SJCRH30 (cell line): ENCODE measurements around the gene TRIM59. TPM values are rescaled to one million over a fixed set of nuclear protein-coding genes. Genes with fewer than 3 reads are reported as not detected.
"Not testable (repeated sequence)": the region's sequence is repeated elsewhere in the genome, so short reads cannot be mapped to it uniquely, and the experiment has no call there.

Source experiments
- DNase-seq, 2 experiments: peaks; one replicate each; pipeline ENCODE4 v3.0.0-alpha.2; 2015 to 2020
- H3K27ac ChIP-seq: fragments of 250-450 bp; sonication (Bioruptor Pico); 2 replicates; pipeline ENCODE4 v1.5.1; 2020; ENCODE audit warnings: mild to moderate bottlenecking, moderate library complexity
- H3K27me3 ChIP-seq: fragments of 250-450 bp; sonication (Bioruptor Pico); 2 replicates; pipeline ENCODE4 v1.5.1; 2020; ENCODE audit warnings: mild to moderate bottlenecking, moderate library complexity
- H3K36me3 ChIP-seq: fragments of 250-450 bp; sonication (Bioruptor Pico); 2 replicates; pipeline ENCODE4 v1.5.1; 2020; ENCODE audit warnings: mild to moderate bottlenecking, moderate library complexity
- H3K4me1 ChIP-seq: fragments of 250-450 bp; sonication (Bioruptor Pico); 2 replicates; pipeline ENCODE4 v1.5.1; 2020; ENCODE audit warnings: mild to moderate bottlenecking, moderate library complexity
- H3K4me3 ChIP-seq: fragments of 250-450 bp; sonication (Bioruptor Pico); 2 replicates; pipeline ENCODE4 v1.5.1; 2020; ENCODE audit warnings: mild to moderate bottlenecking, moderate library complexity
- H3K9me3 ChIP-seq: fragments of 250-450 bp; sonication (Bioruptor Pico); replicated peaks from 2 replicates; pipeline ENCODE4 v1.5.1; 2020; ENCODE audit warnings: mild to moderate bottlenecking, moderate library complexity
- total RNA-seq: library from RNA; depleted of rRNA; stranded (reverse); fragments of >200 nt; shearing (Covaris generic); gene quantifications from 2 replicates; pipeline ENCODE4 v1.2.3, GENCODE V29; 2014

Gene TRIM59
- total RNA-seq, 1 experiment from 2014 or later, result 39.1 TPM

DNA sequence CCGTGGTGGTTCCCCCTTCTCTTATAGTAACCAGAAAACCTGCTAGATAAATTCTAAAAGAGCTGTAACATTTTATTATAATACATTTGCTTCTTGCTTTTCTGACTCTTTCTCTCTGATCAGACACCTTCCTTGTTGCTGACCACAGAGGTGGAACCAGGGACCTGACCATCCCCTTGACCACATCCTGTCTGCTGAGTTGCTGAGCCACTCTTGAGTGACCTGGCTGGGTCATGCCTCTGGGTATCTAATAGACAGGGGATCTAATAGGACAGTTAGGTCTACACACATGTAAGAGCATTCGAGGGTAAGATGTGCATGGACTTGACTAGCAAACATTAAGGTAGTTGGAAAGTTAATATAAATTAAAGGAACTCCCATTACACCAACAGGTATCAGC is 22.8 kb upstream of the TRIM59 start:
- Histone ChIP-seq H3K4me1 (no peaks in the 10 kb centered on the region), H3K36me3 (no peaks in the 10 kb centered on the region), H3K27me3 (no peaks in the 10 kb centered on the region), H3K9me3 (no peaks in the 10 kb centered on the region), H3K27ac (no peak overlapping the region), H3K4me3 (no peak overlapping the region)
- DNase-seq, result no peak

DNA sequence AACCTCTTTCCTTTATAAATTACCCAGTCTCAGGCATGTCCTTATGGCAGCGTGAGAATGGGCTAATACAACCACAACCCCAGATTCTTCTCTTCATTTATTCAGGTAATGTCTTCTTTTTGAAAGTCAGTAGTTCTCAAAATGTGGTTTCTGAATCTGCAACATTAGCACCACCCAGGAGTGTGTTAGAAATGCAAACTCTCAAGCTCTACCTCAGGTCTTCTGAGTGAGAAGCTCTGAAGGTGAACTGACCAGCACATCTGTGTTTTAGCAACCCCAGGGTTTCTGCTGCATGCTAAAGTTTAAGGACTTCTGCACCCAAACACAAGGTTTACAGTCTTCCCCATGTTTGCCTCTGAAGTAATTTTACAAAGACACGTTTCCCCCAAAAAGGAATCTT is 22.3 kb upstream of the TRIM59 start:
- DNase-seq, result no peak
- Histone ChIP-seq H3K4me1 (no peaks in the 10 kb centered on the region), H3K4me3 (no peak overlapping the region), H3K27ac (no peak overlapping the region), H3K27me3 (no peaks in the 10 kb centered on the region), H3K9me3 (no peaks in the 10 kb centered on the region), H3K36me3 (no peaks in the 10 kb centered on the region)

DNA sequence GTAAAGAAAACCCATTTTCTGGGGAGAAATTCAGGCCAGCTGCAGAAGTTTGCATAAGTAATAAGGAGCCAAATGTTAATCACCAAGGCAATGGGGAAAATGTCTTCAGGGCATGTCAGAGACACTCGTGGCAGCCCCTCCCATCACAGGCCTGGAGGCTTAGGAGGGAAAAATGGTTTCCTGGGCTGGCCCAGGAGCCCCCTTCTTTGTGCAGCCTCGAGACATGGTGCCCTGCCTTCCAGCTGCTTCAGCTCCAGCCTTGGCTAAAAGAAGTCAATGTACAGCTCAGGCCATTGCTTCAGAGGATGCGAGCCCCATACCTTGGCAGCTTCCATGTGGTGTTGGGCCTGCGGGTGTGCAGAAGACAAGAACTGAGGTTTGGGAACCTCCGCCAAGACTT is 20.6 kb upstream of the TRIM59 start:
- H3K4me1 ChIP-seq, result no peaks in the 10 kb centered on the region
- no peaks in the 10 kb centered on the region for H3K27me3 ChIP-seq
- DNase-seq, result no peak
- H3K4me3 ChIP-seq, result no peak overlapping the region
- no peaks in the 10 kb centered on the region for H3K9me3 ChIP-seq
- H3K27ac ChIP-seq, result no peak overlapping the region
- H3K36me3 ChIP-seq, result no peaks in the 10 kb centered on the region

DNA sequence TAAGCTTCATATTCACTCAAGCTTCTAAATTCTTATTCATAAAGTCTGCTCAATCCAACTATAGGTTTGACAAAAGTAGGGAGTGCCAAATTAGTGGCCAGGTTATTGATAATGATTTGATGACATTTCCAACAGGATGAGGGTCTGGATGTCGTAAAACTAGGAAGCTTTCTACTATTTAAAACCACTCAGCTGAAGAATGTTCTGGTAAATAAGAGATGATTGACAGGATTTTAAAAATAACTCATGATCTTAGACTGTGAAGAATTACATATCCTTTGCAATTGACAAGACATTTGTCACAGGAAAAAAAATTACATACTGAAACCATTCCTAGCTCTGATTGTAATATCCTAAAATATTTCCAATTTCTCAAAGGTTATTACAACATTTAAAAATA is 15.4 kb upstream of the TRIM59 start:
- no peaks in the 10 kb centered on the region for H3K4me1 ChIP-seq
- no peak overlapping the region for H3K27ac ChIP-seq
- no peak overlapping the region for H3K4me3 ChIP-seq
- no peak for DNase-seq
- no peaks in the 10 kb centered on the region for H3K27me3 ChIP-seq
- no peaks in the 10 kb centered on the region for H3K36me3 ChIP-seq
- H3K9me3 ChIP-seq, result no peaks in the 10 kb centered on the region

DNA sequence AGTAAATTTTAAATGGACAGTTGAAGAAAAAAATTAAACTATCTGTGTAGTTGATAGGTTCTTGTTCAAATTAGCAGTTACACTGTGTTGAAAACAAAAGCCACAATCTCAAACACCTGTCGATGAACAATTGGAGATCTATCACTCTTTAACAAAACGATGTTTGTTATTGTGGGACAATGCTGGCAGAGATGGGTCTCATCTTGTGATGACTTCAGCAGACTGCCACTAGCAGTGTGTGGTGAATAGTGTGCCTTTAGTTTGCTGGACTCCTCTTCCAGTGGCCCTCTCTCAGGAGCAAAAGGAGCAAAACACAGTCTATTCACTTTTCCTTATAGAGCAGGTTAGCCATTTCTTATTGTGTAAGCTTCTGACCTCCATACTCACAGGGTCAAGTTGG is 14.7 kb upstream of the TRIM59 start:
- H3K27ac ChIP-seq, result no peak overlapping the region
- H3K4me3 ChIP-seq, result no peak overlapping the region
- no peaks in the 10 kb centered on the region for H3K36me3 ChIP-seq
- no peaks in the 10 kb centered on the region for H3K9me3 ChIP-seq
- H3K27me3 ChIP-seq, result no peaks in the 10 kb centered on the region
- DNase-seq, result no peak
- no peaks in the 10 kb centered on the region for H3K4me1 ChIP-seq

DNA sequence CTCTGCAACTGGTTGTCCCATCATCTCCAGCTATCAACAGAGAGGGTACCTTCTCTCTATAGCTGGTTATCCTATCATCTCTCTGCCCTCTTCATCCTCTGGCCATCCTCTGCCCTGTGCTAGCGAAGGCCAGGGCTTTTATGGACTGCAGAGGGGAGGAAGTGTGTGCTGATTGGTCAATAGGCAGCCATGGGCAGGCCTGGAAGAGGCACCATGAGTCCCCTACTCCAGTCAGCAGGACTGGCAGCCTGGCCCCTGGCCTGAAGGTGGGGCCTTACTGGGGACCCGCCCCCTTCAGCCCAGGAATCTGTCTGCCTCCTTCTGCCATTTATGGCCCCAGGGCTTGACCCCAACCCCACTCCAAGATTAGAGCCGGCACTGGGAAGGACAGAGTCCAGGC is 10.4 kb upstream of the TRIM59 start:
- no peak for DNase-seq
- no peak overlapping the region for H3K27ac ChIP-seq

DNA sequence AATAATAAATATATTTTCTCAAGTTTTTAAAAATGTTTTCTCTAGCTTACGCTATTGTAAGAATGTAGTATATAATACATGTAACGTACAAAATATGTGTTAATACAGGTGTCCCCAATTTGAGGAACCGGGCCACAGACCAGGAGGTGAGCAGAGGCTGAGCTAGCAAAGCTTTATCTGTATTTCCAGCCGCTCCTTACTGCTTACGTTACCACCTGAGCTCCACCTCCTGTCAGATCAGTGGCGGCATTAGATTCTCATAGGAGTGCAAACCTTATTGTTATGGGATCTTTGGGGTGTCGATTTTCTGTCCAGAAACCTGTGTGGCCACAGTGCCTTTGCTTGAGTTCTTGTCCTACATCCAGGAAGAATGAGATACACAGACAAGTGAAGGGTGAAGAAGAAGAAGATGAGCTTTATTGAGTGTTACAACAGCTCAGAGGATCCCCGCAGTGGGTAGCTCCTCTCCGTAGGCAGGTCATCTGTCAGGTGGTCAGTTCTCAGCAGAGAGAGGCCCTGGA is 9.9 kb upstream of the TRIM59 start:
- Histone ChIP-seq H3K36me3 (no peaks in the 10 kb centered on the region), H3K9me3 (no peaks in the 10 kb centered on the region), H3K4me3 (no peak overlapping the region), H3K27ac (no peak overlapping the region), H3K27me3 (no peaks in the 10 kb centered on the region), H3K4me1 (no peaks in the 10 kb centered on the region)
- no peak for DNase-seq

More for the DNA sequence above, 10.4 kb upstream of the TRIM59 start:
- Histone ChIP-seq H3K36me3 (no peaks in the 10 kb centered on the region), H3K4me3 (no peak overlapping the region), H3K4me1 (no peaks in the 10 kb centered on the region), H3K27me3 (no peaks in the 10 kb centered on the region), H3K9me3 (no peaks in the 10 kb centered on the region)

DNA sequence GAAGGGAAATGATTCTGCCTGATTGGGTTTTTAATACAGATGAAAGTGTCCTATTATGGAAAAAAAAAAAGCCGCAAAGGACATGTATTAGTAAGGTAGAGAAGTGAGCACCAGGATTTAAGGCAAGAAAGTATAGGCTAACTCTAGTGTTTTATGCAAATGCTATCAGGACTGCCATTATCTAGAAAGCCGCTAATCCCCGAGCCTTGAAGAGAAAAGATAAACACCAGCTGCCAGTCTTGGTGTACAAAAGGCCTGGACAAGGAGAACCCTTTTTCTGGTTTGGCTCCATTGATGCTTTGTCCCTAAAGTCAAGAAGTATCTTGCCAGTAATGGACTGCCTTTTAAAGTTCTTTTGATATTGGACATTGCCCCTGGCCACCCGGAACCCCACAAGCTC is 8.6 kb upstream of the TRIM59 start:
- H3K27ac ChIP-seq, result no peak overlapping the region
- H3K36me3 ChIP-seq, result no peaks in the 10 kb centered on the region
- no peaks in the 10 kb centered on the region for H3K4me1 ChIP-seq
- no peak overlapping the region for H3K4me3 ChIP-seq
- H3K27me3 ChIP-seq, result no peaks in the 10 kb centered on the region
- no peak for DNase-seq
- H3K9me3 ChIP-seq, result no peaks in the 10 kb centered on the region

DNA sequence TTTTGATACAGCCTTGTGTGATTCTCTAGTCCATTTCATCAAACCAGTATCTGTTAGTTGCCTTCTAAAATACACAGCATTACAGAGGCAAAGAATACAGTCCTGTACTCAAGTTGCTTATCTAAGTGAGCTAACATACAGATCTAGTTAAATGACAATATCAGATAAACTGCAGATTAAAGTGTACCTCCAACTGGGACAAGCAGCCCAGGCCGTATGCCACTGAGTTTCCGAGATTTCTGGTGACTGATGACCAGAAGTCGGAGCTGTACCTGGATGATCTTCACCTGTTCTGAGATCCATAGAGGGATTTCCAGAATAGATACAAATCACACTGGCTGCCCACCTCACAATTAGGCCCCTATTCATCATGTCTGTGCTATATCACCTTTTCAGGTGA is 6.3 kb upstream of the TRIM59 start:
- no peak for DNase-seq
- H3K4me1 ChIP-seq, result no peaks in the 10 kb centered on the region

DNA sequence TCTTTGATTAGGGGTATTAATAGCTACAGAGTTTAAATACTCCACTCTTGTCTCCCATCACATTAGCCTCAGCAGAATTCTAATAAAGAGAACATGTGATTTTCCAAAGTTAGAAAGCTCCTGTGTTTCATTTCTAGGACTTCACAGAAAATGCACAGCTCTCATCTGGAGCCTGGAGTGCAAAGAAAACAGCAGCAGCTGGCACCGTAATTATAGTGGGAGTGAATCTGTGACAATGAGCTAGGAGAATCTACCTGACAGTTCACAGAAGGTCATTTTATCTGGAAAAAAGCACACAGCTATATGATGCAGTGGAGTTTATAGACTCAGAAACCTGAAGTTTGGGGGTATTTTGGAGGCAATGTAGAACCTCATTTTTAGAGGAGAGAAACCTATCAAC is 5.4 kb upstream of the TRIM59 start:
- H3K27ac ChIP-seq, result no peak overlapping the region
- H3K4me1 ChIP-seq, result no peaks in the 10 kb centered on the region
- no peaks in the 10 kb centered on the region for H3K9me3 ChIP-seq
- DNase-seq, result no peak
- H3K36me3 ChIP-seq, result no peaks in the 10 kb centered on the region
- no peaks in the 10 kb centered on the region for H3K27me3 ChIP-seq
- no peak overlapping the region for H3K4me3 ChIP-seq

More for the DNA sequence above, 6.3 kb upstream of the TRIM59 start:
- Histone ChIP-seq H3K4me3 (no peak overlapping the region), H3K36me3 (no peaks in the 10 kb centered on the region), H3K27me3 (no peaks in the 10 kb centered on the region), H3K27ac (no peak overlapping the region), H3K9me3 (no peaks in the 10 kb centered on the region)

DNA sequence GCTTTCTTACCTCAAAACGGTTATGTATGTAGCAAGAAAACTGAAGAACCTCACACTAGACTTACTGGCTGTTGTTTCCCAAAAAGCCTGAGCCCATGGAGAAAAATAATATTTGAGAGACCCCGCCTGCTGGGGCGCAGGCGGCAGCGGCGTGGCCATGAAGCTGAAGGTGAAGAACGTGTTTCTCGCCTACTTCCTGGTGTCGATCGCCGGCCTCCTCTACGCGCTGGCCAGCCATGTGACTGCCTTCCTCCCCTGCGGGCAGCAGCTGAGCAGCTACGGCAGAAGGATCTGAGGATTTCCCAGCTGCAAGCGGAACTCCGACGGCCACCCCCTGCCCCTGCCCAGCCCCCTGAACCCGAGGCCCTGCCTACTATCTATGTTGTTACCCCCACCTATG is 2.7 kb upstream of the TRIM59 start:
- DNase-seq, H3K36me3 ChIP-seq, H3K27ac ChIP-seq, H3K9me3 ChIP-seq, H3K4me3 ChIP-seq, H3K4me1 ChIP-seq, H3K27me3 ChIP-seq: not testable (repeated sequence)

DNA sequence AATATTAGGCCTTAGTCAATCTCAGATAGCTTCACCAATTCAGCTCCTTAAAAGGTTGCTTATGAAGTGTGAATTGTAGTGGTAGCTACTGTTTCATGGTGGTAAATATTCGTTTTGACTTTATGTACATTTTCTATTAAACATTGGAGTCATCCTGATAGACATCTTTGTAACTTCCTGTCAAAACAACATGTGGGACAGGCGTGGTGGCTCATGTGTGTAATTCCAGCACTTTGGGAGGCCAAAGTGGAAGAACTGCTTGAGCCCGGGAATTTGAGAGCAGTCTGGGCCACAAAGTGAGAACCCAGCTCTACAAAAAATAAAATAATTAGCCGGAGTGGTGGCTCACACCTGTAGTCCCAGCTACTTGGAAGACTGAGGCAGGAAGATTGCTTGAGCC is 2.0 kb upstream of the TRIM59 start:
- Histone ChIP-seq H3K36me3 (peaks cover 11% of the 10 kb centered on the region), H3K4me3 (no peak overlapping the region), H3K27ac (no peak overlapping the region), H3K27me3 (no peaks in the 10 kb centered on the region), H3K4me1 (peaks cover 2% of the 10 kb centered on the region; the same call in 1 of the 2 replicates), H3K9me3 (no peaks in the 10 kb centered on the region)
- DNase-seq, result no peak

DNA sequence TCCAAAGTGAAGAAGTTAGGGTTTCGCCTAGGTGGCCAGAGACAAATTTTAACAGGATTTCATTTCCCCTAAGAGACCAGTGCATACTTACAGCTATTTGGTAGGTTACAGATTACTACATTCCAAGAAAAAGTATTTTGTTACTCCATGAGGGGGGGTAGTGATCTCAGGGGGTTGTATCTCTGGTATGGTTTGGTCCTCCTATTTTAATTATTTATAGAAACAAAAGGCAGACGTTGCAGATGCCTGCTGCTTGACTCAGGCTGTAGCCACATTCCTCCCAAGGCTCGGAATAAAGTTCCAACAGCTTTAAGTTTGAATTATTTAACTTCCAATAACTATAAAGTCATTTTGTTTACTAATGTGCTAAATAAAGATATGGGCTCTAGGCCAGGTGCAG is 1.3 kb upstream of the TRIM59 start:
- H3K27ac ChIP-seq, result peak overlapping the region; percentile 96
- no peak for DNase-seq
- peak overlapping the region; percentile 68 for H3K4me3 ChIP-seq
- peaks cover 2% of the 10 kb centered on the region; the same call in 1 of the 2 replicates for H3K4me1 ChIP-seq
- H3K9me3 ChIP-seq, result no peaks in the 10 kb centered on the region
- H3K36me3 ChIP-seq, result peaks cover 11% of the 10 kb centered on the region
- no peaks in the 10 kb centered on the region for H3K27me3 ChIP-seq

DNA sequence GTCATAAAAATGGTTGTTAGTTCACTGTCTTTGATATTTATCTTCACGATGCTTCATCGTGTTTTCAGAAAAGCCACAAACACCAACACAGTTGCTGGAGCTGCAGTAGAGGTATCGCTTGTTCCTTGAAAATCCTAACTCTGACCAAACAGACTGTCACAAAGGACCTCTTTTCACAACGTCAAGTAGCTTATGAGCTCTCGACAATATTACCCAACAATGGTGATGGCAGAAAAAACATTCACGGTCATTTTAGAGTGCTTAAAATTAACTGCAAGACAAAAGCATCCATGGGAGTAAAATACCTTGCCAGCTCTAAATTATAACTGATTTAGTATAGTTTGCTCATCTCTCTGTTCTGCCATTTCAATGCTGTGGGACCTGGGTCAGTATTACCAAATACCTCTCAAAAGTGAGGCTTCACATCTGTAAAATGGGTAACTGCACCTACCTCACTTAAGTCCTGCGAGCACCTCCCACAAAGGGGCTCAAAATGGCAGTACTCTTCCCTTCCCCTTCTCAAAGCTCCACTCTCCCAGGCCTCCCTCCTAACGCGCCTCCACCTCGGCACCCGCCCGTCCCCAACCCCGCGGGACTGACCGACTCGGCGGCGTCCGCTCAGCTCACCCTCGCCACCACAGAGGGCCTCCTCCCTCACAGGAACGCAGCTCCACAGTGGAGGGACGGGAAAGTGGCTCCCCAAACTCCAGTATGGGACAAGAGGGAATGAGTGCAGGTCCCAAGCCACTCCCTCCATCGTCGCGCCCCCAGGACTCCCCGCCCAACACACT is 546 bp downstream of the TRIM59 start:
- Histone ChIP-seq H3K9me3 (no peaks in the 10 kb centered on the region), H3K4me3 (peak overlapping the region; percentile 68), H3K27me3 (no peaks in the 10 kb centered on the region), H3K27ac (peak overlapping the region; percentile 96), H3K4me1 (peaks cover 2% of the 10 kb centered on the region; the same call in 1 of the 2 replicates), H3K36me3 (peaks cover 15% of the 10 kb centered on the region)
- DNase-seq, result peak in 1 of 2 experiments; percentile 34

DNA sequence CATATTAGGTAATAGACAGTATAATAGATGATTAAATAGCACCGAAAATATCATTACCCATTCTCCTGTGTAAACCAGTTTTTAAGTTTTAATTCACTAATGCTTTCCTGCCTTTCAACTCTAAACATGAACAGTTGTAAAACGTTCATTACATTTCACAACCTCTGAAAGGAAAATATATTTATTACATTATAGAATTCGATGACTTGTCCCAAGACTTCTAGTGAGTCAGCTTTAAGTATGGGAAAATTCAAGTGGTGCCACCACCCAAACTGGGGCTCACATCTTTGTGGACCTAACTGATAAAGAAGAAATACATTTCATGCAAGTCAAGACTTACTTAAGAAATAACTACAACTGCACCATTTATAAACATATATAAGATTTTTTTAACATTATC is 2.0 kb downstream of the TRIM59 start:
- peaks cover 24% of the 10 kb centered on the region for H3K36me3 ChIP-seq
- no peak for DNase-seq
- peak overlapping the region; percentile 68 for H3K4me3 ChIP-seq
- H3K9me3 ChIP-seq, result no peaks in the 10 kb centered on the region
- H3K27me3 ChIP-seq, result no peaks in the 10 kb centered on the region
- peaks cover 2% of the 10 kb centered on the region; the same call in 1 of the 2 replicates for H3K4me1 ChIP-seq
- no peak overlapping the region for H3K27ac ChIP-seq
